Astrocyte (in vitro differentiated cells and primary cell): ENCODE results near the gene NSUN6. TPM values are rescaled to one million over a fixed set of nuclear protein-coding genes. Genes with fewer than 3 reads are reported as not detected.

Experiments used
- DNase-seq: peaks from one replicate; pipeline ENCODE4 v3.0.0-alpha.2; 2010; ENCODE audit warnings: low read depth
- FAIRE-seq: peaks from 2 replicates; lab custom pipeline; 2011; peaks lifted over from hg19 to GRCh38; lab: Jason Lieb, UNC
- H2AFZ ChIP-seq: 2 replicates; pipeline ENCODE4 v1.6.0; 2012; ENCODE audit warnings: low read depth, low read length, inconsistent platforms
- H3K27ac ChIP-seq: 2 replicates; pipeline ENCODE4 v1.5.1; 2011; ENCODE audit warnings: low read depth, low read length, inconsistent platforms
- H3K27me3 ChIP-seq: 2 replicates; pipeline ENCODE4 v1.6.0; 2011; ENCODE audit warnings: low read length, inconsistent platforms; ENCODE audit not compliant: insufficient read depth
- H3K36me3 ChIP-seq: 2 replicates; pipeline ENCODE4 v1.5.1; 2011; ENCODE audit warnings: low read length, inconsistent platforms; ENCODE audit not compliant: insufficient read depth
- H3K4me1 ChIP-seq: 2 replicates; pipeline ENCODE4 v1.5.1; 2011; ENCODE audit warnings: low read length, inconsistent platforms; ENCODE audit not compliant: insufficient read depth
- H3K4me2 ChIP-seq: 2 replicates; pipeline ENCODE4 v1.6.0; 2012; ENCODE audit warnings: low read length, inconsistent platforms
- H3K4me3 ChIP-seq: 2 replicates; pipeline ENCODE4 v1.5.1; 2011; ENCODE audit warnings: low read depth, mild to moderate bottlenecking, low read length, inconsistent platforms; ENCODE audit not compliant: insufficient read depth
- H3K79me2 ChIP-seq: 2 replicates; pipeline ENCODE4 v1.6.0; 2012; ENCODE audit warnings: mild to moderate bottlenecking, low read length, inconsistent platforms; ENCODE audit not compliant: insufficient read depth
- H3K9ac ChIP-seq: 2 replicates; pipeline ENCODE4 v1.6.0; 2012; ENCODE audit warnings: mild to moderate bottlenecking, low read length, inconsistent platforms
- H3K9me3 ChIP-seq: 2 replicates; pipeline ENCODE4 v1.5.1; 2012; ENCODE audit warnings: low read depth, mild to moderate bottlenecking, low read length, inconsistent platforms; ENCODE audit not compliant: insufficient read depth
- H4K20me1 ChIP-seq: 2 replicates; pipeline ENCODE4 v1.6.0; 2012; ENCODE audit warnings: low read length, inconsistent platforms; ENCODE audit not compliant: insufficient read depth
- H3K27ac Mint-ChIP-seq: one replicate; pipeline ENCODE4 v1.8.0; 2021; ENCODE audit warnings: mild to moderate bottlenecking, mixed read lengths; ENCODE audit not compliant: unreplicated experiment
- H3K27me3 Mint-ChIP-seq: one replicate; pipeline ENCODE4 v1.8.0; 2021; ENCODE audit warnings: low read depth, mixed read lengths; ENCODE audit not compliant: unreplicated experiment
- H3K36me3 Mint-ChIP-seq: one replicate; pipeline ENCODE4 v1.8.0; 2021; ENCODE audit warnings: low read depth, mixed read lengths; ENCODE audit not compliant: unreplicated experiment
- H3K4me1 Mint-ChIP-seq: one replicate; pipeline ENCODE4 v1.8.0; 2021; ENCODE audit warnings: low read depth, mixed read lengths; ENCODE audit not compliant: unreplicated experiment
- H3K4me3 Mint-ChIP-seq: one replicate; pipeline ENCODE4 v1.8.0; 2021; ENCODE audit warnings: mild to moderate bottlenecking, moderate library complexity, mixed read lengths; ENCODE audit not compliant: unreplicated experiment
- H3K9me3 Mint-ChIP-seq: one replicate; pipeline ENCODE4 v1.8.0; 2021; ENCODE audit warnings: mild to moderate bottlenecking, mixed read lengths; ENCODE audit not compliant: unreplicated experiment
- CTCF ChIP-seq: IDR thresholded peaks from 2 replicates; pipeline ENCODE4 v1.5.1; 2011; ENCODE audit warnings: low read depth, mild to moderate bottlenecking, inconsistent platforms, low read length, moderate library complexity; ENCODE audit not compliant: insufficient read depth
- EZH2 ChIP-seq: IDR thresholded peaks from 2 replicates; pipeline ENCODE4 v1.6.1; 2012; ENCODE audit warnings: mild to moderate bottlenecking, low read length, inconsistent platforms; ENCODE audit not compliant: insufficient read depth
- total RNA-seq: library from RNA; stranded (reverse); gene quantifications from 2 replicates; pipeline ENCODE4 v1.2.1, GENCODE V29; 2021

NSUN6 gene
- total RNA-seq, 1 donor from 2014 or later, result 7.3 TPM

DNA sequence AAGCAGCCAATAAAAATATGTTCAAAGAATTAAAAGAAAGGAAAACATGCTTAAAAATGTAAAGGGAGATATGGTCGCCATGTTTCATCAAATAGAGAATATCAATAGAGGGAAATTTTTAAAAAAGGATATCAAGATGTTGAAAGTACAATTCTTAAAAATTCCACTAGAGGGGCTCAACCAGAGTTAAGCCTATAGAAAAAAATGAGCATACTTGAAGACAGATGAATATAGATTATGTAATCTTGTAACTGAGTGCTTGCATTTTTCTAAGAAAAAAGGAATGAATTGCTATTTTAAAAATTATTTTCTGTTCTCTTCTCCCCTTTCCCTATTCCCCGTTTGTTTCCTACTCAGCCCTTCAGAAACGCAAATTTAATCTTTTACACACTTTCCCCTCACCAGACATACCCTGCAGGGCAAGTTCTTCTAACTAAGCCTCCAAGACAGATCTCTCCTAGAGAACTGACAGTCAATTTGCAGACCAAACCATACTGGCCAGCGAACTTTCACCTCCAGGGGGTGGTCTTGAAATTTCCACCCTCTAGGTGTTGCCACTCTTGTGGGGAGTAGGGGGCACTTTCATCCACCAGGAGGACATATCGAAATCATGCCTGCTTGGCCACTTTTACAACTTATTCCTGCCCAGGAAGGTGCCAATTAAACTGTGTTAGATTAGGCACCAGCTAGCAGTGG lies 67.7 kb downstream of the NSUN6 start:
- no peak overlapping the region for H2AFZ ChIP-seq
- no peaks in the 10 kb centered on the region for H4K20me1 ChIP-seq
- H3K27ac ChIP-seq, result no peak overlapping the region
- no peak for DNase-seq
- H3K36me3 ChIP-seq, result peaks cover 3% of the 10 kb centered on the region
- H3K9me3 Mint-ChIP-seq, result peaks cover 2% of the 10 kb centered on the region
- no peak overlapping the region for H3K9ac ChIP-seq
- H3K27me3 ChIP-seq, result no peaks in the 10 kb centered on the region
- no peak for FAIRE-seq
- H3K9me3 ChIP-seq, result peaks cover under 1% of the 10 kb centered on the region
- H3K4me2 ChIP-seq, result no peak overlapping the region
- H3K4me1 Mint-ChIP-seq, result peaks cover 17% of the 10 kb centered on the region
- H3K79me2 ChIP-seq, result no peaks in the 10 kb centered on the region
- no peaks in the 10 kb centered on the region for H3K27me3 Mint-ChIP-seq
- H3K4me3 Mint-ChIP-seq, result no peak overlapping the region
- TF ChIP-seq EZH2 (no peak), CTCF (no peak)
- H3K27ac Mint-ChIP-seq, result no peak overlapping the region
- H3K4me3 ChIP-seq, result no peak overlapping the region
- H3K36me3 Mint-ChIP-seq, result peaks cover 32% of the 10 kb centered on the region
- H3K4me1 ChIP-seq, result peaks cover 6% of the 10 kb centered on the region

- Histone ChIP-seq H3K27ac (no peak overlapping the region), H3K4me1 (peaks cover 6% of the 10 kb centered on the region), H3K4me3 (no peak overlapping the region), H3K79me2 (no peaks in the 10 kb centered on the region), H2AFZ (no peak overlapping the region), H3K9me3 (peaks cover 9% of the 10 kb centered on the region), H4K20me1 (no peaks in the 10 kb centered on the region), H3K36me3 (peaks cover 3% of the 10 kb centered on the region), H3K27me3 (no peaks in the 10 kb centered on the region), H3K9ac (no peak overlapping the region), H3K4me2 (no peak overlapping the region)
- H3K9me3 Mint-ChIP-seq, result peaks cover 7% of the 10 kb centered on the region
- DNase-seq, result peak; percentile 31
- no peak for FAIRE-seq
- peaks cover 35% of the 10 kb centered on the region for H3K36me3 Mint-ChIP-seq
- H3K4me3 Mint-ChIP-seq, result no peak overlapping the region
- TF ChIP-seq EZH2 (no peak), CTCF (no peak)
- H3K27ac Mint-ChIP-seq, result no peak overlapping the region
- H3K4me1 Mint-ChIP-seq, result peaks cover 17% of the 10 kb centered on the region
- H3K27me3 Mint-ChIP-seq, result no peaks in the 10 kb centered on the region
Measured at GRCh38 chr10:18582803-18583202, 68.6 kb downstream of the NSUN6 start.
